ENCODE data around the gene HNF1B.
"Not testable (repeated sequence)": the region's sequence is repeated elsewhere in the genome, so short reads cannot be mapped to it uniquely, and the experiment has no call there.

Gene HNF1B
- 0 reads per million in 4 experiments for total RNA-seq

DNA sequence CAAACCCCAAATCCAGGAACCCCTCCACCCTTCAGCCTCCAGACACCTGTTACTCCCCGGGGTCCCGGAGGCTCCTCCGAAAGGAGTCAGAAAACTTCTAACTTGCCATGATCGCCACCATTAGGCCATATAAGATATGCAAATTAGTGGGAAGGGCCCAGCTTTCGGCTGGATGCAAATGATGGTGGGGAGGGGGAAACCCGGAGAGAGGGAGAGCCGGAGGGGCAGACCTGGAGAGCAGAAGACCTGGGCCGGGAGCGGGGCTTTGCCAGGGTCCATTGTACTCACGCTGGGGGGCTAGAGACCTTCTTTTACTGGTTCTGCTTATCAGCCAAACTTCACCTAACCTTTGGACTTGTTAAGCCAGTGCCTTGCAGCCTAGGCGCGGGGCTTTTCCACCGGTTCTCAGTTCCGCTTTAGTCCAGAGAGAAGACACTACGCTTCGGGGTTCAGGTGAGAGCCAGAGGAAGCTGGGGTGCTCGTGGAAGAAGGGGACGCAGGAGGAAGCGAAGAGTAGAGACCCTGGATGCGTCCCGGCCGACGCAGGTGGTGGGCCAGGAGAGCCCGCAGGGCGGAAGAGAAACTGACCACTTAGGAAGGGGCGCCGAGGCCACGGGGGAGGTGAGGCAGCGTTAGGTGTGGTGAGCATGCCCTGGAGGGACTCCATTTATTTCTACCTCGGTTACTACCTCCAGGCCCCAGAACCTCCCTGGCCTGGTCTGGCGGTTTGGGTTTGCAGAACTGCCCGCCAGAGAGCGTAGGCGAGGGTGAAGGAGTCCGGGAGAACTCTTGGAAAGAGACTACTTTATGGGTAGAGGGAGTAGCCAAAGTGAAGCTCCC, at the start of gene HNF1B:
Gene HNF1B, minus strand, starts transcription at position 99 of the 840 bp plus-strand sequence. CDS start 175 bp downstream, outside the sequence.
- DNase-seq = no peak

DNA sequence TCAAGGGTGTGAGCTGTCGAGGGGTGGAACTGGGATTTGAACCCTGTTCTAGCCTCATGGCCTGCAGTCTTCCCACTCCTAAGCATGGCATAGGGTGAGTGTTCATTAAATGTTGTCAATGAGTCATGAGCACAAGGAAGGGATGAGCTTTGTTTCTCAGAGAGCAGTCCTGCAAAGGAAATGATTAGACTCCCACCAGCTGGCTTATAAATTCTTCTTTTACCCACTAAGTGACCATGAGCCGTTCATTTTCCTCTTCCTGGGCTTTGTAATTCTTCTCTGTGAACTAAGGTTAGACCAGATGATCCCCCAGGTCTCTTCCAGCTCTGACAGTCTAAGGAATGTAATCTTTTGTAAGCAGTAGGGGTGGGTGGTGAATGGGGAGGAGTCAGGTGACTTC, 47.9 kb upstream of the HNF1B start:
- no peak for DNase-seq

DNA sequence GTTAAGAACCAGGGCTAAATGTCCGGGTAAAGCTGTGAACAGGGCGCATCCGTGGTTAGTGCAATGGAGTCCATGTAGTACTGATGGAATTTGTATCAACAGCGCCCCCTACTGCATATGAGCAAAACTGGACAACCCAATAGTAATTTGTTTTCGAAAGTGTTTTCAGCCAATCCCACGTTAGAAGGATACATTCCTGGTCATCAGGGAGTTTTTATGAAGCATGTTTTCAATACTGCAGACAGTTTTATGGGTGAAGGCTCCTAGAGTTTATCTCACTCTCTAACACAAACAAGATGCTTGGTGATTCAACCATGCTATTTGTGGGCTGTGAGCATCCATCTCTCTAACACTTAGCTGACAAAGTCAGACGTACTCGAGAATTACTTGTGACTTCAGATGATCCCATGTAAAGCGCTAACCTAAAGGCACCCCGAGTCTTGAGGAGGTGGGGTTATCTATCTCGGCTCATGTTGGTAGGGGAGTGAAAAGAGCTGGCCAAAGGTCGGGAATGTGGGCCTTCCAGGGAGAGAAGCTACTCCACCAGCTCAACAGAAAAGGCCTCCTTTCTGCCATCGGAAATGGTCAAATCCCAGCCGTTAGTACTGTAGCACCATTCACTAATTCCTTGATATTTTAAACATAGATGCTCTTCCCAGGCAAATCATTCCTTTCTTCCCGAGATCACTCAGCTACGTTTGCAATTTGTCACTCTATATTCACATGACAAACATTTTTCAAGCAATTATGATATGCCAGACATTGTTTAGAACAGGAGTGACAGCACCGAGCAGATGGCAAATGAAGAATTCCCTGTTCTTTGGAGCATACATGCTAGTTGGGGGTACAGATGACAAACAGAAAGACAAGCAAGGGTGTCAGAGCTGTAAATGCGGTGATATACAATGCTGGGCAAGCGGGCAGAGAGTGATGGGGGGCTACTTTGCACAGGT, 46.9 kb upstream of the HNF1B start:
- no peak for DNase-seq

GRCh38 chr17:37789771-37790541, 45.1 kb upstream of the HNF1B start:
- no peak for DNase-seq

- DNase-seq = no peak
Measured at GRCh38 chr17:37789021-37789565, 44.2 kb upstream of the HNF1B start.

DNA sequence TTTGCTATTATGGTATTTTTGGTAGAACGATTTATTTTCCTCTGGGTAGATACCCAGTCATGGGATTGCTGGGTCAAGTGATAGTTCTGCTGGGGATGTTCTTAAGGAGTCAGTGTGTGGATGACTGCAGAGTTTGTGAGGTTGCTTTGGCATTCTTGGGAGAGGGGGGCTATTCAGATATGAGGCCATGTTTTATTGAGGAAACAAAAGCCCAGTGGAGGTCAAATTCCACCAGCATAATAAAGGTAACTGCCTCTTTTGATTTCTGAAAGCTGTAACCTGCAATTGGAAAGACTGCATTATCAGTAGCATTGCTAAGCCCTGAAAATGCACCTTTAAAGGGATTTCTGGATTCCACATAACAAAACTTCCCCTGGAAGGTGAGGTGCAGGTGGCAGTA, 43.7 kb upstream of the HNF1B start:
- DNase-seq = no peak

DNA sequence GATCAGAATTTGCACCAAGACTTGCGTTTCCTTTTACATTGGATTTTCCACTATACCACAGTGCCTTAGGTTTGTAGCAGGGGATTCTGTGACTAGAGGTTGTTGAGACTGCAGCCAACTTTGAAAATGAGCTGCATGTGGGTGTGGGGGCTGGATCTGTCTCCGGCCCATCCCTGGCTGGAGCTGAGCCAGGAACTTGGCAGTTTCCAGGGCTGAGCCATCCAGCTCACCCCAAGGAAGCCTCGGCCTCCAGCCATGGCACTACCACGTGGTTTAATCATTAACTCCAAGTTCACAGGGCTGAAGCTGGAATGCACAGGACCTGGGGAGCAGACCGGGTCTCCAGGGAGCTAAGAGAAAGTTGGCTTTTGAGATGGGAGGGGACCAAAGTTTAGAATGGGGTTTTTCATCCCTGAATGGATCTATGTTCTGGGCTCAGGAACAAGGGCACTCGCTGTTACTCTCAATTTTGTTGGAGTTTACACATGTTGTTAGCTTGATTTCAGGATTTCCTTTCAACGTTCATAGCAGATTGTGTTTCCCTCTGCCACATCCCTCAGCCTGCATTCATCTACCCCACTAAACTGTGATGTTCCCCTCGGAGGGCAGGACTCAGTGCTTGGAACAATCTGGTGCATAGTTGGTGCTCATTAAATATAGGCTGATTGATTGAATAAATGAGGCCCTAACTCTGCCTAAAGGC, 42.3 kb upstream of the HNF1B start:
- DNase-seq = no peak

GRCh38 chr17:37786481-37786880, 41.6 kb upstream of the HNF1B start:
- DNase-seq = no peak

- DNase-seq = not testable (repeated sequence)
Measured at GRCh38 chr17:37782460-37782859, 37.6 kb upstream of the HNF1B start.

DNA sequence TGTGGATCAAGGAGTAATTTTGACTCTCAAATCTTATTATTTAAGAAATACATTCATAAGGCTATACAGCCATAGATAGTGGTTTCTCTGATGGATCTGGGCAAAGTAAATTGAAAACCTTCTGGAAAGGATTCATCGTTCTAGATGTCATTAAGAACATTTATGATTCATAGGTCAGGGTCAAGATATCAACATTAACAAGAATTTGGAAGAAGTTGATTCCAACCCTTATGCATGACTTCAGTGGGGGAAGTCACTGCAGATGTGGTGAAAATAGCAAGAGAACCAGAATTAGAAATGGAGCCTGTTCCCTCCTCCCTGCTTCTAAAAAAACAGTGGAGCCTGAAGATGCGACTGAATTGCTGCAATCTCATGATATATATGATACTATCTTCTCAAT, 36.6 kb upstream of the HNF1B start:
- DNase-seq = no peak

GRCh38 chr17:37779554-37779953, 34.7 kb upstream of the HNF1B start:
- no peak for DNase-seq

DNA sequence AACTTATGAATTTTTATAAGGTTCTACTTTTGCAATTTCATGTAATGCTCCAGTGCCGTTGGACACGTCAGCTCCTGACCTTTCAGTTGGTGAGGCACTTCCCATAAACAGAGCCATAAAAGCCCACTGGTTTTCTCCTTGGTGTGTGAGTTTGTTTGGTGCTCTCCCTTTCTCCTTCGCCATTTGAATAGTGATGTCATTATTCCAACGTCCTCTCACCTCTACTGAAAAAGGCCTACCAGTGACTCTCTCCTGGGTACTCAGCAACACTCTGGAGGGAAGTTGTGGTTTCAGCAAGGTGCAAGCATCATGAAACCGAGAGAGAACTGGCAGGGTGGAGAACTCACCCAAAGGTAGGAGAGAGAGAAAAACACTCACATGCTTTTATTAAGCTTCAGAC, 29.6 kb upstream of the HNF1B start:
- no peak for DNase-seq

- DNase-seq = no peak
Measured at GRCh38 chr17:37772982-37773381, 28.1 kb upstream of the HNF1B start.

DNA sequence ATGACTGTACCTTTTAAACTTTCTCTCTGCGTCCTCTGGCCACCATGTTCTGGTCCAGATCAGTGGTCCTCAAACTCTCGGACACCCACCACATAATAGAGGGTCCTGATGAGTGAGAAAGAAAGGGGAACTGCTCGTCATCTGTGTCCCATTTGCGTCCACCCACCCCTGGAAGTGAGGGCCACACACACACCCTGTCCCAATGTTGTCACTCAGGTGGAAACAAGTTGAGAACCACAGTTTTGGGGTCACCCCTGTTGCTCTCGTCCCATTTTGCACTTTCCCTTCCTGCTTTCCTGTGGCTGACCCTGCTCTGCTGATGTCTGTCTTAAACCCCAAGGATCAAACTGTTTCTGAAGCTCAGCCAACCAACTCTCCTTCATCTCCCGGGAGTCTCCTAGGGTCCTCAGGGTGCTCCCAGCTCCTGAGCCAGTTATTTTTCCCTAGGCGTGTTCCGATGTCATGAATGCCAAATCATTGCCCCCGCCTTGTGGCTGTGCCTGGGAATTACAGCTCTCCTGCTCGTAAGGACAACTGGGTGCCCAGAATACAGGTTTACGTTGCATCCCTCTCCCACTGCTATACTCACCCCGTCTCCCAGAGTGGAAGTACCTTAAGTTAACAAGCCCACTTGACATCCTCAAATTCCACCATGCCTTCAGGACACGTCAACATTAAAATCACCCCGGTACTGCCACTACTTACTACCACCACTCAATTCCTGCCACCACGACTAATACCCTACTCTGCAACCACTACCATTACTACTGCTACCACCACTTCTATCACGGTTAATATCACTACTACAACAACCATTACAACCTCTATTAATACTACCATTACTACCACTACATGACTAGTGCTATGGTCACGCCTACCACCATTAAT, 26.0 kb upstream of the HNF1B start:
- no peak for DNase-seq

DNA sequence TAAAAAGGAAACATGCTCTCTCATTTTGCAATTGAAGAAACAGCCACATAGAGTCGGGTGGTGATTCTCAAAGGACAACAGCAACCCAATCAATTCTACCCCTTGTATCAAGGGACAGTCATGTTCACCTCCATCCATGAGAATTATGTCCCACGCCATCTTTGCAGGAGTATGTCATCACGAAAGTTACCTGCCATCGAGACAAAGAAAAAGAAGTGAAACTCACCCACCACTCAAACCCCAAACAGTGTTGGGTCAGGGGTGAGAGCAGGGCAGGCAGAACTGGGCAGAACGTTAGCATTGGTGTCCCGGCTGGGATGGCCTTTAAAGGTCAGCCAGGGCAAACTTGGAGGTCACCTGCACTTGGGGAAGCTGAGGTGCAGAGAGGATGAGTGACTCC, 24.2 kb upstream of the HNF1B start:
- DNase-seq = no peak

GRCh38 chr17:37768438-37768837, 23.6 kb upstream of the HNF1B start:
- no peak for DNase-seq

- no peak for DNase-seq
Measured at GRCh38 chr17:37766971-37767370, 22.1 kb upstream of the HNF1B start.

- DNase-seq = no peak
Measured at GRCh38 chr17:37764383-37764782, 19.5 kb upstream of the HNF1B start.

- DNase-seq = no peak
Measured at GRCh38 chr17:37762666-37763065, 17.8 kb upstream of the HNF1B start.

DNA sequence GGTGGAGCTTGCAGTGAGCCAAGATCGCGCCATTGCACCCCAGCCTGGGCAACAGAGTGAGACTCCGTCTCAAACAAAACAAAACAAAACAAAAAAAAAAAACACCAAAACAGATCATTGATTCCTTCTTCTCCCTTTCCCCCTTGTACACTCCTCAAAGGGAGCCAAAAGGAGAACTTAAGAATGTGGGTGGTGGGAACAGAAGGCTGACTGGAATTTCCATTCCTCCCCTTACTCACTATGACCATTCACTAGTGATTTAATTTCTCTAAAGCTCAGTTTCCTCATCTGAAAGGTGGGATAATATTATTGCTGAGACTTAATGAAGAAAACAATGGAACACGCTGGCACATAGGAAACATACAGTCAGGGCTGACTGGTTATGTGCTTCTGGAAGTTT, 17.1 kb upstream of the HNF1B start:
- no peak for DNase-seq

DNA sequence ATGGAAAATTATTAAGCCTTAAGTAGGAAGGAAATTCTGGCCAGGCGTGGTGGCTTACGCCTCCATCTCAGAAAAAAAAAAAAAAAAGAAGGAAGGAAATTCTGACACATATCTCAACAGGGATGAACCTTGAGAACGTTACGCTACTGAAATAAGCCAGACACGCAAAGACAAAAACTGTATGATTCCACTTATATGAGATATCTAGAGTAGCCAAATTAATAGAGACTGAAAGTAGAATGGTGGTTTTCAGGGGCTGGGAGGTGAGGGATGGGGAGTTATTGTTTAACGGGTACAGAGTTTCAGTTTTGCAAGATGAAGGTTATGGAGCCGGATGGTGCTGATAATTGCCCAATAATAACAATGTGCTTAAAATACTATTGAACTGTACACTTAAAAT, 16.2 kb upstream of the HNF1B start:
- no peak for DNase-seq
